HG02981 (cell line): Measurements from ENCODE around the gene MYOT.
"Not testable (repeated sequence)": the region's sequence is repeated elsewhere in the genome, so short reads cannot be mapped to it uniquely, and the experiment has no call there.

Experiments used
- ATAC-seq: cut with Tn5 transposase; IDR thresholded peaks from one replicate; pipeline ENCODE4 v1.9.1; 2021; ENCODE audit warnings: mild to moderate bottlenecking, moderate library complexity; ENCODE audit not compliant: unreplicated experiment

MYOT gene

DNA sequence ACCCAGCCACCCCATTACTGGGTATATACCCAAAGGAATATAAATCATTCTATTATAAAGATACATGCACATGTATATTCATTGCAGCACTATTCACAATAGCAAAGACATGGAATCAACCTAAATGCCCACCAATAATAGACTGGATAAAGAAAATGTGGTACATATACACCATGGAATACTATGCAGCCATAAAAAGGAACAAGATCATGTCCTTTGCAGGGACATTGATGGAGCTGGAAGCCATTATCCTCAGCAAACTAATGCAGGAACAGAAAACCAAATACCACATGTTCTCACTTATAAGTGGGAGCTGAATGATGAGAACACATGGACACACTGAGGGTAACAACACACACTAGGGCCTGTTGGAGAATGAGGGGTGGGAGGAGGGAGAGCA lies 14.5 kb upstream of the MYOT start:
- not testable (repeated sequence) for ATAC-seq

DNA sequence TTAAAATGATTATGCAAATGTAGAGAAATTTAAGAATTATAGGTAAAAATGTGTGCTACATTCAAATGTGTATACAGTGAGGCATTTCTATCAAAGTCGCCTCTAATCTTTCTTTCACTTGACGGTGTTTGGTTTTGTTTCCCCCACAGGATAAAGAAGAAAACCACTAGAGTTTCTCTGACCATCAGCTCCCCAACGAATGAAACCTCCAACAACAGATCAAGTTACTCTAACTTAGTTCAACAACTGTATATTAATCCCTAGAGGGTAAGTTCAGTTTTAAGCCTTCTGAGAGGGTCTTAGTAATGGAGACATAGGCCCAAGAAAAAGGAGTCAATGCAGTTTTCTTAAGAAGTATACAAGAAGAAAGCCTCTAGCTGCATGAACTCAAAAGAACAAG lies 11.5 kb upstream of the MYOT start:
- no peak for ATAC-seq

DNA sequence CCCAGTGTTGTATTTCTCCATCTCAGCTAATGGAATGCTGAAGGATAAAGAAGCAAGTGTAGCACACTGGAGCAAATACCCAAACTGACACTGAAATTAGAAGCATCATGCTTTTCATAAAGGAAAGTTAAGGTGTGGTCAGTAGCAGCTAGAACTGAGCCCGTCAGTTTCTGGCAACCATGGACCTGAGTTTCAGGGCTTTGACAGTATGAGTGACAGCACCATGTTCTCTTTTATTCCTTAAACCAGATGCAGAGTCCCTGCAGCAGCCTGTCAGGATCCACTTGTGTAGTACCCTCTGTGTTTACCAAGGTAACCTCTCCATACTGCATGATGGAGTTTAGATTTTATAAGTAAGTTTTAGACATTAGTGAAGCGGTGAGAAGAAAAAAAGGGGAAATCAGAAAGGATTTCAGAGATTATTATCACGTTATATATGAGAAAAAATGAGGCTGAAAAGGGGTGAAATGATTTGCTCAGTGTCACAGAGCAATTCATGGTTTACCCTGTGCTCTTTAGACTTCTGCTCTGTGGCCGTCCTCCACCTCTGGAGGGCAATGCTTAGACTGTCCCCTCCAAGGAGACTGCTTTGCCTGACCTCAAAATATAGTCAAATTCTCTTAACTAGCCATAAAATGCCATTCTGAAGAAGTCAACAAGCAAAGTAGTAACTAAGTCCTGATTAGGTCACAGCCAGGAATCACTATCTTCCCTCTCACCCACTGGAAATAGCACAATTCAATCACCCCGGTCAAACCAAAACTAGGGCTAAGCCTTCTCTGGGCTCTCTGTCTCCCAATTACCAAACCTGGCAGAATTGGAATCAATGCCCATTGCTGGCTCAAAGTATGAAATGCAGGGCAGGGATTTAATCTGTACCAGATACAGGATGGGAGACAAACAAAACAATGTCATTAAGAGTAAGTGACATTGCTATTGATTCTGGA lies 10.5 kb upstream of the MYOT start:
- no peak for ATAC-seq

DNA sequence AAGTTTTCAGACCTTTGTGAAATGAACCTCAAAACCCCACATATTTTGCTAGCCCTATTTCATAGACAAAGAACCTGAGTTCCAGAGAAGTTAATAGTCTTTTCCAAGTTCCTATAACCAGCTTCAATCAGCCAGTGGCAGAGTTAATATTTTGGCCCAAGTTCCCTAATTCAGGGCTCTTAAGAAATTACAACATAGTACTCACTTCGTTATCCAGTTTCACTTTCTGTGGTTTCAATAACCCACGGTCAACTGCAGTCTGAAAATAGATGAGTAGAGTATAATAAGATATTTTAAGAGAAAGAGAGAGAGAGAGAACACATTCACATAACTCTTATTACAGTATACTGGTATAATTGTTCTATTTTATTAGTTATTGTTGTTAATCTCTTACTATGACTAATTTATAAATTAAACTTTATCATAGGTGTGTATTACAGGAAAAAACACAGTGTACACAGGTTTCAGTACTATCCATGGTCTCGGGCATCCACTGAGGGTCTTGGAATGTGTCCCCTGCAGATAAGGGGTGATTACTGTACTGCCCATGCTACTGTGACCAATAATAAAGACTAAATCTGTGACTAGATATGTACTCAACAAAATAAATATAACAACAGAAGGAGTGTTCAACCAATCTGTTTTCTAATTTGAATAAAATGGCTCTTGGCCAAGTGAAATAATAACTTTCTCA lies 9.3 kb upstream of the MYOT start:
- peak; percentile 76 for ATAC-seq

DNA sequence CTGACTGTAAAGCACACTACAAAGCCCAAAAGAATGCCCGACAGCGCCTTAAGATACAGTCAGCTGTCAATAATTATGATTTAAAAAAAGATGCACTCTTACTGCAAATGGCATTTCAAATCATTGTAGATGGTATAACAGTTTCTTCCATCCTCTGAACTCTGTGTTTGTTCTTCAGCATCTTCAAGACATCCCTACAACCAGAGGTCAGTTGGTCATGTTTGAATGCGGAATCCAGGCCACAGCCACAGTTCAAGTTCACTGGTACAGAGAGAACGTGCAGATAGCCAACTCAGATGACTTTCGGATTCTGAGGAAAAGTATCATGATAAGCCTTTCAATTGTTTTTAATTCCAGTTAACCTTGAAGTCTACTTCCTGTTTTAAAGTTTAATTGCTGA lies 8.7 kb upstream of the MYOT start:
- no peak for ATAC-seq

DNA sequence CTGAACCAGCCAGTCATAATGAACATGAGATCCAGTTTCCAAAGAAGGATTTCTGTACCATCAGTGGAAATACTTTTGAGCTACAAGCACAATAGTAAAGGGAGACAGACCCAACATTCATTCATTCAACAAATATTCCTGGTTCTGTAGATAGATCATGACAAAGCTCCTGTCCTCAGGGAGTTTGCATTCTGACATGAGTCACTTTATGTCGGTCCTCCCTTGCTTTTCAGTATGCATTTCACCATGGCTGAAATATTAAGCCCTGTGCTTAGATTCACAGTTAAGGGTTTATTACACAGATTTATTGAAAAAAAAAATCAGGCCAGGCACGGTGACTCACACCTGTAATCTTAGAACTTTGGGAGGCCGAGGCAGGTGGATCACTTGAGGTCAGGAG lies 5.4 kb upstream of the MYOT start:
- ATAC-seq: no peak

DNA sequence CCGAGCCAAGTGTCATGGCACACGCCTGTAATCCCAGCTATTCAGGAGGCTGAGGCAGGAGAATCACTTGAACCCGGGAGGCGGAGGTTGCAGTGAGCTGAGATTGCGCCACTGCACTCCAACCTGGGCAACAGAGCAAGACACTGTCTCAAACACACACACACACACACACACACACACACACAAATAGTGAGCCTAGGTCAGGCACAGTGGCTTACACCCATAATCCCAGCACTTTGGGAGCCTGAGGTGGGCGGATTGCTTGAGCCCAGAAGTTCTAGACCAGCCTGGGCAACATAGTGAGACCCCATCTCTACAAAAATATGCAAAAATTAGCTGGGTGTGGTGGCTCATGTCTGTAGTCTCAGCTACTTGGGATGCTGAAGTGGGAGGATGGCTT lies 4.0 kb upstream of the MYOT start:
- not testable (repeated sequence) for ATAC-seq

DNA sequence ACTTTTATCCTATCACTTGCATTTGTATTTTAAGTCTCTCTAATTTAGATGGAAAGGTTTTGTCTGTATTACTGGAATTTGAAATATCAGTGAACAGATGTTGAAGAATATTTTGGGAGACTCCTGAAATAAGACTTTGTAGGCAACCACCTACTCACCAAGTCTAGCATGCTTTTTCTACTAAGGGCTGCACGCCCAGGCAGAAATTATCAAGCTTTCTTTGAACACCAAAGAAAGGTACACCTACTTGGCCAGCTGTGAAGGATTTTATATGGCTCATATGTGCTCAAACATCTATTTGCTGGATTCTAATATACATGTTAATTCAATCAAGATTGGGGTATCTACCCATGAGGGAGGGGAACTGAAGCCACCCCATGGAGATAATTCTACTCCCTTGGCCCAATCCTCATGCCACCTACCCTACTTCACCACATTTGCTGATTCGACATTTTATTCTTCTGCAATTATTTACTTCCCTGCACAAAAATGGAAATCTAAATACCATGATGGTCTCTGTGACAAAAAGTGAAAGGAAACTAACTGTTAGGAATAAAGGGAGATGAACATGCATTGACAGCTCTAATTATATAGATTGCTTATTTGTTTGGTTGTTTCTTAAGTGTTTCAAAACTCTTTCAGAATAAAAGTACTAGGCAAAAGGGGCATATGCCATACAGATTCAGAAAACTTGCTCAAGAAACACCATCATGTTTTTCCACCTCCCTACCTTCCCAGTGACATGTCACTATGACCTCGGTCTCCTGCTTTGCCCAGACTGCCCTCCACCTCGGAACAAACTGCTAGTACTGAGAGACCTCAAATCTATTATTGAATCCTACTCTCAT lies 895 bp upstream of the MYOT start:
- ATAC-seq: no peak

DNA sequence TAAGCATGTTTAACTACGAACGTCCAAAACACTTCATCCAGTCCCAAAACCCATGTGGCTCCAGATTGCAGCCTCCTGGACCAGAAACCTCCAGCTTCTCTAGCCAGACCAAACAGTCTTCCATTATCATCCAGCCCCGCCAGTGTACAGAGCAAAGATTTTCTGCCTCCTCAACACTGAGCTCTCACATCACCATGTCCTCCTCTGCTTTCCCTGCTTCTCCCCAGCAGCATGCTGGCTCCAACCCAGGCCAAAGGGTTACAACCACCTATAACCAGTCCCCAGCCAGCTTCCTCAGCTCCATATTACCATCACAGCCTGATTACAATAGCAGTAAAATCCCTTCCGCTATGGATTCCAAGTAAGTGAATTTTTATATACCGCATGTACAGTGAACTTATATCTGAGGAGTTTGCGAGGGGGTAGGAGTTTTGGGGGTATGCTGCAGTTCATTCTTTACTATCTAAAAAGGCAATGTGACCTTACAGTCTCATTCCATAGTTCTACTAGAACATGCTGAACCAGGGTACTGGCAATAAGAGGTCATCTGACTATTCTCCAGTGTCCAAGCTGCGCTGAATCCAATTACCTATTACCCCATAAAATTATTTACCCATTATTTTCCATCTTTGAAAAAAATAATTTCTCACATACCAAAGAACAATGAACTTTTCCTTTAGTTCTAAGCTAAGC lies 3.1 kb downstream of the MYOT start:
- ATAC-seq: no peak

DNA sequence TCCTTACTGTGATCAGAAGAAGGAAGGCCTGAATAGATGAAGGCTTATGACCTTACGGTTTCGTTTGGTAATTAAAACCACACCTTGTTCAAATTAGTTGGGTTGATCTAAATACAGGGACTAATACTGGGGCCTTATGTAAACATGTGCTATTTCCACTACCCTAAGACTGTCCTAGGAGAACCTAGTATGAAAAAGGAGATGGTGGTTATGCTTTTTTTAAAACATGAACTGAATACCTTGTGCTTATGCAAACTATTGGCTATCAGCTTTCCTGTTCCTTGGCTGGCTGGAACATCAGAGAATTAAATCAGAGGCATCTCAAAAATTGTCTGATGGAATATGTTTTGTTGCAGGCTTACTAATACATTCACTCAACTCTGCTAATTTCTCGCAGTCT lies 3.9 kb downstream of the MYOT start:
- ATAC-seq: no peak

DNA sequence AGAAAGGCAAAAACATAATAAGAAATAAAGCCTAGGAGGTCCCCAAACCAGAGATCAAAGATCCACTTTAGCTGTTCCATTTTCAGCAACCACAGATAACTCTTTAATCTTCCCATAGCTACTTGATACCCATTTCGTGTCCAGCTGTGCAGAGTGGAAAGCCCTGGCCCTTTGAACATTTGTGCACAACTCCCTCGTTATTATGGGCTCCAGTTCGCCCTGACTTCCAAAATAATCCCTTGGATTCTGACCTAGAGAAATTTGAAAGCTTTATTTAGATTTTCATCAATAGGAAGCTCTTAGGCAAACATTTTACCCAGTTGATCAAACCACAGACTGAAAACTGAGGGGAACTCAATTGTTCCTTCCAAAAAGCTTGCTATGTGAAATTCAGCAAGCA lies 4.8 kb downstream of the MYOT start:
- ATAC-seq: no peak

DNA sequence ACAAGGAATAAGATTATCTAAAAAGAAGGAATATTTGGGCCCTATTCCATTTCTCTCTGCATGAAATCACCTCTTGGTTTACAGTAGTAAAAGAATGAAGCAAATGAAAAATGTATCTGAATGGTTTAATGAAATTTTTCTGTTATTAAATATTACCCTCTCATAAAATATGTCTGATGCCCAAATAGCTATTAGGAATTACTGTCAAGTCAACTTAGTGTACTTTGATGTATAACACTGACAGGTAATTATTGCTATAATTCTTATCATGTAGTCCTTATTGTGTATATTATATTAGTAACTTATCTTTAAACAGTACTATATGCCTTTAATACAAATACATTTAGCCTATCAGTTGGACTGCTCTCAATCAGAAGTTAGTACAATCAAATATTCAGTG lies 8.4 kb downstream of the MYOT start:
- no peak for ATAC-seq

DNA sequence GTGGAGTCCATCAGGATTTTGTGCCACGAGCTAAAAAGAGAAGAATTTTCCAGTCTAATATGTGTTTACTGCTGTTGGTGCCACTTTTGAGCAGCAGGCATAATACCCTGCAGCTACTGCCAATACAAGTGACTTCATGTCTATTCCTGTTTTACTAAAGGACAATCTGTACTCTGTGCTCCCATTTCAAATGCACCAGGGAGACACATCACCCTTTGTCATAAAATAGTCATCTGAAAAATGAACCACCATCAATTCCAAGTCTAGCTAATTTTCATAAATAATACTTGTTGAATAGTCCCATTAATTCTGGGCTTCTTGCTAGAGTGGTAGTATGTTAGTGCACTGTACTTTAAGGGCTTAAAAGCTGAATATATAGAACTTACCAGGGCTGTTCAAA lies 12.7 kb downstream of the MYOT start:
- ATAC-seq: no peak

DNA sequence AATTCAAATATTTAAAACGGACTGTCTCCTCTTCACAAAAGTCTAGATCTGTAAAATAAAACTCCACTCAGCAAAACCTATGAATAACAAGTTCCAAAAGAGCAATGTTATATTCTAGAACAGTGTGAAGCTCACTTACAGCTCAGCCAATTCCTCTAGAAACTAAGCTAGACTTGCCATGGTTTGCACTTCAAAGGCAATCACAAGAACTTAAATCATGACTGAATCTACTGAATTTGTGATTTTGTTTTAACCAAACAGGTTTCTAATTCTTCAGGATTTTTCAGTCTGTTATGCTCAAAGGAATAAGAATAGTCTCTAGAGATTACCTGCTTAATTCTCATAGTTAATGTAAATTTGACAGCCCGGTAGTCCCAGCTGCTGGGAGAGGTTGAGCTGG lies 20.2 kb downstream of the MYOT start:
- no peak for ATAC-seq

DNA sequence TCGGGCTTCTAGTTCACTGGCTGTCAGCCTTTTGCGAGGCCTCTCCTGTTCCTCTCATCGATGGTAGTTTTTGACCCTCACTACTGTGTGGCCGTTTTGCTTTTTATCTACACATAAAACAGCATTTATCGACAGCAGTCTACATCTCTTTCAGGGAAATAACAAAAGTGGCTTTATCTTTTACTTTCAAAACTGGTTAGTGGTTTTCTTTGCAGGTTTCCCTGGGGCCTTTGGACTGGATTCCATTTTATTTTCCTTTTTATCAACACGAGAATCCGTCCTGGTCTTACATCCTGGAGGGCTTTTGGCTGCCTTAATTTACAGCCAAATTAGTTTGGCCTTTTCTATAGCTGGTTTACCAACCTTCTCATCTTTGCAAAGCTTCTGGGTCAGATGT lies 20.8 kb downstream of the MYOT start:
- ATAC-seq: no peak

DNA sequence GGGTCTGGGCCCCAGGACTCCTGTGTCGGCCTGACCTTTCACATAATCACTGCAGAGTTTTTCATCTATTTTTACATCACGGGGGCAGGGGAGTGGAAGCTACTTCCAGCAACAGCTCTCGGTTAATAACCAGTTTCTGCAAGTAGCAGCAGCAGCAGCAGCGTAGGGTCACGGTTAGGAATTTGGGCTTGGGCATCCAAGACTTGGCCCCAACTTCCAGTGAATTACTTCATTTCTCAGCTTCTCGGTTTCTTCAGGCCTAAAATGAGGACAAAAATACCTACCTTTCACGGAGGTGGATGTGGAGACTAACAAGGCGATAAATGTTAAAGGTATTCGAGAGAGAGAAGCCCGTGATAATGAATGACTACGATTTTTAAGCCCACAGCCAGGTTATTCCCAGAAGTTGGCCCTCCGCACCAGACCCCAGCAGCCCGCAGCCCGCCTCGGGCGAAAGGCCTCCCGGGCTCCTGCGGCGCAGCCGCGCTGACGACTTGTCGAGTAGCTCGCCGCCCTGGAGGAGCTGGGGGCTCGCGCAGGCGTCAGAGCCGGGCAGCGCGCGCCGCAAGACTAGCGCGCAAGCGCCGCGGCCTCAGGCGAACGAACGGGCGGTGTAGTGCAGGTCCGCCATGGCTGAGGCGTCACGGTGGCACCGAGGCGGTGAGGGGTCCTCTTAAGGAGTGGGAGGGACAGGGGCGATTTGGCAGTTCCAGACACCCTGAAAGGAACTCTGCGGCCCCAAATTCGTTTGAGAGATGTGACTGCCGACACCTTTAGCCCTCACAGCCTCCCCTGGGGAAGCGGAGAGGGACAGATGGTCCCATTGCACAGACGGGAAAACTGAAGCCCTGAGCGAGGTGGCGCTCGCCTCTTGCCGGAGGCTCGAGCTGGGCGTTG lies 21.5 kb downstream of the MYOT start, which contains the start of gene PKD2L2:
TSS of gene PKD2L2 (plus strand) at position 595 of the 897 bp plus-strand sequence. CDS start at position 630, 35 bp downstream.
- peak; percentile 93 for ATAC-seq

DNA sequence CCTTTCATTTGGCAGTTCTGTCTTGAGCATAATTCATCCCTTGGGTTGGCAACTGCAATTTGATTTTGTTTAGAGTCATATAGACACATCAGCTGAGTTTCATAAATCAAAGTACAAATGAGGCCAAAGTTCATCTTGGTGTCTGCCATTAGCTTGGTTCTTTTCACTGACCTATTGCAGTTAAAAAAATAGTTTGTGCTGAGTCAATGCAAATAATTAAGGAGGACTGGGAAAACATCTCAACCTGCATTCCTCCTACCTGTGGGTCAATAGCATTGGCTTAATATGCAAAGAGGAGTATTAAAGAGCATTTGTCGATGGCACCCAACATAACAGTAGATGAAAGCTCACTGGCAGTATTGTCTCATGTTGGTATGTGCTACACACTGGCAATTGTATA lies 23.2 kb downstream of the MYOT start:
- no peak for ATAC-seq

DNA sequence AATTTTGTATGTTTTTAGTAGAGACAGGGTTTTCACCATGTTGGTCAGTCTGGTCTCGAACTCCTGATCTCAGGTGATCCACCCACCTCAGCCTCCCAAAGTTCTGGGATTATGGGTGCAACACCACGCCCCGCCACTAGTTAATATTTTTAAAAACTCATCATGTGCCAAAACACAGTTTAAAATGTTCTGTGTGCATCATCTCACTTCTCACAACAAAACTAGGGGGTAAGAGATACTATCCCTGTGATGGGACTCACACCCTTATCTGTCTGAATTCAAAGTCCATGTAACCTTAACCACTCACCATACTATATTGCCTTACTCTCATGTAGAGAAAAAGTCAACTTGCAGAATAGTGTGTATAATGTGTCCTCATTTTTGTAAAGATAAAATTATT lies 24.2 kb downstream of the MYOT start:
- ATAC-seq: no peak

DNA sequence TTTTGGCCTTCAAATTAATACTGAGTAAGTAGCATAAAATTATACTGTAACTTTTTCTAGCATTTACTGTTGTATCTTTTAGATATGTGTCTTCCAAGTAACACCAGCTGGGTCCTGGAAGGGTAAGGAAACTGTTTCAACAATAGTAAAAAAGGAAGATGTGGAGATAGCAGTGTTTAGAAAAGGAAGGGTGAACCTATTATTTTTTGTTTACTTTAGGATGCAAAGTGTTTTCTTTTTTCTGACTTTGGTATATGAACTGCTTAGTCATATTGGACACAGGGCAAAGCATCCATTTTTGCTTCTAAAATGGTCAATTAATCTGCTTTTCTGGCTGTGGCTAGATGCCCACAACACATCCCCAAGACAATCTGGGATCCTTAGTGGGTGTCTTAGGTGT lies 26.9 kb downstream of the MYOT start:
- no peak for ATAC-seq

DNA sequence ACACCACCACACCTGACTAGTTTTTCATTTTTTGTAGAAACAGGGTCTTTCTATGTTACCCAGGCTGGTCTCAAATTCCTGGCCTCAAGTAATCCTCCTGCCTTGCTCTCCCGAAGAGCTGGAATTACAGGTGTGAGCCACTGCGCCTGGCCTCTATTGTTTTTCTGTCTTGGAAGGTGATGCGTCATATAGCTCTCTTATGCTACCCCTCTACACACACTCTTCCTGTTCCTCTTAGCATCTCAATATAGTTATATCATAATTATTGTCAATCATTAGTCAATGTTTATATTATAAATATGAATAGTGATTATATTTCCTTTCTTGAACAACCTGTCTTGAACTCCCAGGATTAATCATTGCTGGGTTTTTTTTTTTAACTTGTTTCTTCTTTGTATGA lies 28.9 kb downstream of the MYOT start:
- ATAC-seq: no peak
